H7 (cell line): Measurements from ENCODE around the gene ANOS1. TPM values are rescaled to one million over a fixed set of nuclear protein-coding genes. Genes with fewer than 3 reads are reported as not detected.

Experiments
- DNase-seq: peaks from one replicate; pipeline ENCODE4 v3.0.0; 2012
- H3K27me3 ChIP-seq: 2 replicates; pipeline ENCODE4 v1.6.0; 2011; ENCODE audit warnings: mild to moderate bottlenecking, low read length; ENCODE audit not compliant: control insufficient read depth, insufficient read depth
- H3K36me3 ChIP-seq: replicated peaks from 2 replicates; pipeline ENCODE4 v1.5.1; 2011; ENCODE audit warnings: low read length; ENCODE audit not compliant: control insufficient read depth, insufficient read depth
- H3K4me3 ChIP-seq: 2 replicates; pipeline ENCODE4 v1.5.1; 2011; ENCODE audit warnings: low read depth, mild to moderate bottlenecking, control low read depth, low read length, moderate library complexity; ENCODE audit not compliant: insufficient read depth
- total RNA-seq: library from RNA; depleted of rRNA; stranded (reverse); fragments of >200 nt; shearing (Covaris generic); gene quantifications from 2 replicates; pipeline ENCODE4 v1.2.3, GENCODE V29; 2014

Gene ANOS1
- total RNA-seq, 1 experiment from 2014 or later: 70.8 TPM

DNA sequence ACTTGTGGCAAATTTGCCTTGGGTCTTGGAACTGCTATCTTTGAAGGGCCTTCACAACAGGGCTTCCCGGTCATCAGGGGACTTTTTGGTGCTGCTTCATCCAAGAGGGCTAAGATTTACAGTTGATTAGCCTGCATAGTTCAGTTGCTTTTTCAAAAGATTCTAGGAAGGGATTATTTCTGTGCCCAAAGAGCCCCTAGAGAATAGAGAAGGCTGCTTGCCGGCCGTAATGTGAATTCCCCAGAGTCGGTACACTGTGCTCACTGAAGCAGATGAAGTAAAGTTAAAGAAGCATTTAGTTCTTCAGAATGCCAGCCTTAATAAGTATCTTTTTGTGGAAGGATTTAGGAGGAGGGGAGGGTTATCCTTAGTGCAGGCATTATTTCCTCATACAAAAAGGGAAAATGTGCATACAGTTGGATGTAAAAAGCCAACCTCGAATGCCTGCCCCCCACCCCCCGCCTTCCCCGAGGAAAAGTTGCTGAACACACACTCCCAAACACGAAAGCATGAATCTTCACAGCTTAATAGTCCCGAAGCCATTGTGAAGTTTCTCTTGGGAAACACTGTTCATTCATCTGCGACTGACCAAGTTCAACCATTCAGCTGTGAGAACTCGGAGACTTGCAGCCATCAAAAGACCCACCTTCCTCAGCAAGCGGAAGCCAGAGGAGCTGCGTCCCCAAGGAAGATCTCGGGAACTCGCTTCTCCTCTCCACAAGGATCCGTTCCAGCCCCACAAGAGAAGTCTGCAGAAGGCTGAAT lies 47.6 kb downstream of the ANOS1 start:
- H3K4me3 ChIP-seq: no peak overlapping the region
- H3K27me3 ChIP-seq: no peaks in the 10 kb centered on the region
- no peaks in the 10 kb centered on the region for H3K36me3 ChIP-seq
- no peak for DNase-seq

DNA sequence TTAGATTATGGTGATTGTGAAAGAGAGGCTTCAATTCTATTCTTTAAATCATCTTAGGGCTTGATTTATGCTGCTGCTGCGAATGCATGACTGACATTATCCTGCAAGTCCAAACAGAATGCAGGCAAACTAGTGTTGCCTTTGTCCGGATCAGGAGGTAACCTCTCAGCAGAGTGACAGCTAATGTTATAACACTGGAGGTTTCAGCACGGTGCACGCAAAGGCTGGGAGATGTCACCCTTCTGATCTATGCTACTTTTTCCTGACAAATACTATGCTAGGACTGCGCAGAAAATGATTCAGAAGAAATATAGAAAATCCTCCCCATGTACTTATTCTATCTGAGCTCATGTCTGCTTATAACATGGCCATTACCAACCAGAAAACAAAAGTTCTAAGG lies 48.2 kb downstream of the ANOS1 start:
- Histone ChIP-seq H3K36me3 (no peaks in the 10 kb centered on the region), H3K27me3 (no peaks in the 10 kb centered on the region), H3K4me3 (no peak overlapping the region)
- no peak for DNase-seq

DNA sequence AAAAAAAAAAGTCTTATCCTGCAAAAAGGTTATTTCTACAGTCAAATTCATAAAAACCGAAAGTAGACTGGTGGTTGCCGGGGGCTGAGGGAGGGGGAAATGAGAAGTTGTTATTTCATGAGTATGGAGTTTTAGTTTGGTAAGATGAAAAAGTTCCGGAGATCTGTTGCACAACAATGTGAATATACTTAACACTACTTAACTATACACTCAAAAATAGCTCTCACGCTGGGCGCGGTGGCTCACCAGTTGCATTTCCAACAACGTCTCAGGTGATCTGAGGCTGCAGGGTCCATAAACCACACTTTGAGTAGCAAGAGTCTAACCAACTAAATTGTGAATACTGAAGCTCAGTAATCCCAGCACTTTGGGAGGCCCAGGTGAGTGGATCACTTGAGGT lies 52.4 kb downstream of the ANOS1 start:
- DNase-seq: no peak
- Histone ChIP-seq H3K27me3 (no peaks in the 10 kb centered on the region), H3K36me3 (no peaks in the 10 kb centered on the region), H3K4me3 (no peak overlapping the region)

DNA sequence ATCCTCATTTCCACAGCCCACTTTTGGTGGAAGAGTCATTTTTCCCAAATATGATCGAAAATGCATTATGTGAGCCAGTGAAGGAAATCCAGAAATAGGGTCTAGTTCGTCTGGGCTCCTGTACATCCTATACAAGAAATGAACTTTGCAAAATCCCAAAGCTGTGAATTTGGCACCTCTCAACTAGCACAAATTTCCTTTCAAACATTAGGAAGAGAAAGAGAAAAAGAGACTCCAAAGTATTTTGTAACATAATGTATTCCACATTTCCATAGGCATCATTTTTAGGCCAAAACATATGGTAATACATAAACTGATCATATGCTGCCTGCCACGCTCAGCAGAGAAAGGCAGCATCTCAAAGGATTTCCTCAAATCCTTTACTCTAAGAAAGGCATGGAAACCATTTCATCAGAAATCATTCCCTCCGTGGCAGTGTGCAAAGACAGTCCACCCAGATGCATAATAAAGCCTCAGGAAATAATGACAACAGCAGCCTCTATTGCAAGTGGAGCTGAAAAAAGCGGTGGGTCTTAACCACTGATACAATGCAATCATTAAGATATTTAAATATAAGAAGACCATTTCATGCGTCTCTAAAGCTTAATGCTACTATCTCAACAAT lies 56.8 kb downstream of the ANOS1 start:
- H3K27me3 ChIP-seq: no peaks in the 10 kb centered on the region
- H3K4me3 ChIP-seq: no peak overlapping the region
- no peak for DNase-seq
- H3K36me3 ChIP-seq: no peaks in the 10 kb centered on the region

DNA sequence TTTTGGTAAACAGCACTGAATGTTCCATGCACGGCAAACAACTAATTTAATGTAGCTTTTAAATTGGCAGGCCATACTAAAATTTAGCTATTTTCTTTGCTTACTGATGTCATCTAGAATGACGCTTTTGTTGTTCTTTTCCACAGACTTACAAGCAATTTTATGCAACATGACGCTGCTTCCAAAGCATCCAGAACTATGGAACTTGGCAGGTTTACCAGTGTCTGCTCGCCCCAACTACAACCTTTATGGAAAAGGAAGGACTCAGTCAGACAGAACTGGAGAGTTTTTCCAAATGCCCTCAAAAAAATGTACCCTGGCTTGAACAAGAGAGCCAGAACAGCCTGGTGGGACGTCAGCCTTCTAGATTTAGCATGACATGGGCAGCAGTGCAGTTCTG lies 58.7 kb downstream of the ANOS1 start:
- DNase-seq: no peak
- Histone ChIP-seq H3K4me3 (no peak overlapping the region), H3K27me3 (no peaks in the 10 kb centered on the region), H3K36me3 (no peaks in the 10 kb centered on the region)

DNA sequence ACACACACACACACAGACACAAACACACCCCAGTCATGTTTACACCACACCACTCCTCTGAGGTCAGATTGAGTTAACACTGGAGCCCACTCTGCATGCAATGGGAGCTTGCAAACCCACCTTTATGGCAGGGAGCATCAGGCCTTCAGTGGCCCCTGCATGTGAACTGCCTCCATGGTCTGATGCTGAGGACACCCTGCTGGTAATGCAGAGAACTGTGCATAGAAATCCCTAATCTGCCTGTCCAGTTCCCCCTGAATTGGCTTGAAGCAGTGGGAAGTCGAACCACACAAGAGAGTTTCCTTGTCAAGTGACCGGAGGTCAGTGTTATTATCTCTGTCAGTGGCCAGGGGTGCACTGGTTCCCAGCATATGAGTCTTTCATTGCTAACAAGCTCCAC lies 59.8 kb downstream of the ANOS1 start:
- DNase-seq: no peak
- Histone ChIP-seq H3K36me3 (no peaks in the 10 kb centered on the region), H3K4me3 (no peak overlapping the region), H3K27me3 (no peaks in the 10 kb centered on the region)

DNA sequence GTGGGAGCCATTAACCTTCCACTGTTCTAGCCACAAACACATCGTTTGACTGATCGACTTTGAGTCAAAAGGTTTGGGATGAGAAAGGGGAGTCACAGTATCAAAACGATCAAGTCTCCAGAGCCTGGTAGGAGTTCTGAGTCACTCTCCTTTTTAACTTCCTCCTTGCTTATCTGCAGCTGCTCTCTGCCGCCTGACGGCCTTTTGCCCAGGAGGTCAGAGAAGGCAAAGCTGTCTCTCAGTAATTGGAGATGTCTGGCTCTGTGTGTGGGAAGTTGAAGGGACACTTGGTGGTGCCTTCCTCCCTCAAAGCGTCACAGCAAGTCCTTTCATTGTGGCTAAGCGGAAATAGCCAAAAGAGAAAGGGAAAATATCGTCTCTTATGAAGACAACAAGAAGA lies 63.1 kb downstream of the ANOS1 start:
- Histone ChIP-seq H3K36me3 (no peaks in the 10 kb centered on the region), H3K27me3 (no peaks in the 10 kb centered on the region), H3K4me3 (no peak overlapping the region)
- DNase-seq: no peak

DNA sequence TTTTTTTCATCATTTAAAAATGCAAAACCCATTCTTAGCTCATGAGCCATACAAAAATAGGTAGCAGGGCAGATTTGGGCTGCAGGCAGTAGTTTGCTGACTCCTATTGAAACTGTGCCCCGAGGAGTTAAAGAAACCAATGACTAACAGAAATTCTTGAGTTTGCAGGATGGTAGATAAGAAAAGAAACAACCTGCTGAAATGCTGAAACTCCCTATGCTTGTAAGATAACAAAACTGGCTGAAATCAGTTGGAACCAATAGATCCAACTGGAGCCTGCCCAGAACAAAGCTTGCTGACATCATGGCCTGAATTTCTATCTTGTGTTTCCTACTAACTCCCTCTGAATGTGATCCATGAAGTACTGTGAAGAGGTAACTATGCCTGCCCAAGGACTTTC lies 68.6 kb downstream of the ANOS1 start:
- no peak for DNase-seq
- peaks cover 1% of the 10 kb centered on the region for H3K36me3 ChIP-seq
- no peaks in the 10 kb centered on the region for H3K27me3 ChIP-seq
- H3K4me3 ChIP-seq: no peak overlapping the region

DNA sequence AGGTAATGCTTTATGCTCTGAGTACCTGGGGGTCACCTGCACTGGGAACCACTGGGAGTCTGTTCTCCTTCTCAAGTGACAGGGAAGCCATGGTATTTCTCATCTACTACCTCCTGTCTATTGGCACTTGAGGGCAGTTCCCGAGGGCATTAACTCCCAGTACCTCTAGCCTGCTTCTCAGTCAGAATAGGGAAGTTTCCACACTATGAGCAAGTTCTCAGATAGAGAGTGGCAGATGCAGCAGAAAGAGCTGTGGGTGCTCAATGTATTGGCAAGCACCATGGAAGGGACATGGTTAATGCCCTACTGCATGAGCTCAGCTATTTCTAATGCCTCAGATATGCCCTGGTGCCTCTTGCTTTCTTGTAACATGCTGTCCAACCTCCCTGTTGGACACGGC lies 74.1 kb downstream of the ANOS1 start:
- DNase-seq: no peak
- Histone ChIP-seq H3K36me3 (peaks cover 3% of the 10 kb centered on the region), H3K27me3 (no peaks in the 10 kb centered on the region), H3K4me3 (no peak overlapping the region)

DNA sequence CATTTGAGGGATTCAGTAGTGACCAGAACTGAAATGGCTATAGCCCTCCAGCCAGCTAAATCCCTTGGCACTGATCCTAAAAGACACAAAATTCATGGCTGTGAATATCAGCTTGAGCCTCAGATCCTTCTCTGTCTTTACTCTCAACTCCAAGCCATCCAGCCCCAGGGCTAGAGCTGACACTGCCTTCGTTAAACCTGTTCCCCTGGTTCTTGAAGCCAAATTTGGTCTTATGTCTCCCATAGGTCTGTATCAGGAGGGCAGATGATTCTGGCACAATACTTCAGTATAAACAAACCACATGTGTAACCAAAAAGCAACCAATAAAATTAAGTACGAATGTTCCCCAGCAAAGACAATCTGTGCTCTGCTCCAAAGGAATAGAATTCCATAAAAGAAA lies 78.0 kb downstream of the ANOS1 start:
- no peak for DNase-seq
- no peaks in the 10 kb centered on the region for H3K27me3 ChIP-seq
- H3K36me3 ChIP-seq: peaks cover 1% of the 10 kb centered on the region
- H3K4me3 ChIP-seq: no peak overlapping the region

DNA sequence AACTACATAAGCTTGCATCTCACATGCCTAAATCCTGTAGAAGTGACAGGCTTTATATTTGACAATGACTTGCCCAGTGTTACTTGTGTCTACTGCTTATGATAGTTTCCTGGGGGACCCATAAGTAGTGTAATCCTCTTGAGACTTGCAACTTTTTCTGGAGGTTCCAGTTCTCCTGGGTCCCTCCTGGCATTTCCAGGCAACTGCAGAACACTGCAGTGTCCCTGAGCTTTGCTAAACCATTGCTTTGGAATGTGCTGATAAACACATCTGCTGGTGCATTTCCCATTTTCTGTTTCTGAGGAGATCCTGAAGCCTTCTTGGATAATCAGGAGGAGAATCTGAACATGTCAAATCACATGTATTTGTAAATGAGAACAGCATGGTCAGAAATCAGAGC lies 82.0 kb downstream of the ANOS1 start:
- no peaks in the 10 kb centered on the region for H3K36me3 ChIP-seq
- DNase-seq: no peak
- no peaks in the 10 kb centered on the region for H3K27me3 ChIP-seq
- H3K4me3 ChIP-seq: no peak overlapping the region

DNA sequence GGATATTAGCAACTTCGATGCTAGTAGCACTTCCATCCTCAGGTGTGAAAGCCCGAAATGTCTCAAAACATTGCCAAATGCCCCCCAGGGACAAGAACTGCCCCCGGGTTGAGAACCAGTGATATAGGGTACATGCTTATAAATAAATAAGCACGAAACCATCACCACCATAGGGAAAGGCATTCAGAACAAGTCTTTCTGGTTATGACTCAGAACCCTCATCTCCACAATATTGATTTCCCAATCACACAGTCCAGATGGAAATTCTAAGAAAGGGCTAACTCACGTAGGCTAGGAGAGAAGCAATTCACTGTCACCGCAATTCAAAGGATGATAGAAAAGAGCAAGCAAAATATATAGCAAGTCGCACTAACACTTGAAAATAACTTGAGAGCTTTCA lies 84.8 kb downstream of the ANOS1 start:
- DNase-seq: no peak

DNA sequence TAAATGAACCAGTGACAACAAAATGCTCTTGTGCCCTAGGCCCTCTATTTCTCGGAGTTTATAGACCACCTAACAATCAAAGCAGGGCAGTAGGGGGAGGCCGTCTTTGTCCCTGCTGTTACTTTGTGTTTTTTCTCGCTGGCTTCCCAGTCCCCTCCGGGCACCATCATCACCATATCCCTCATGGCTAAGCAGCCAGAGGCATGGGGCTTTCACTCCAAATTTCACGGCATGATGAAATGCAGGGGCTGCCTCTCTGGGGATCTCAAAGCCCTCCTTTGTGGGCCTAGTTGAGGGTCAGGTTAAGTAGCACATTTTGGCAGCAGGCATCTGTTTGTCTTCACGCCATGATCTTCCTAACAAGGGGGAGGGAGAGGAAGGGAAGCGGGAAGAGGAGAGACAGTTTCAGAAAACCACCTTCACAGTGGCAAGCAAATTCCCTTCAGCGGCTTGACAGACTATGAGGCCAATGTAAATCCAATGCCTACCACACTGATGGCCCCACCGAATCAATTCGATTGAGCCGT lies 91.9 kb downstream of the ANOS1 start:
- Histone ChIP-seq H3K4me3 (no peak overlapping the region), H3K36me3 (no peaks in the 10 kb centered on the region)
- DNase-seq: no peak

More for the DNA sequence above, 84.8 kb downstream of the ANOS1 start:
- no peak overlapping the region for H3K4me3 ChIP-seq
- H3K36me3 ChIP-seq: no peaks in the 10 kb centered on the region
- H3K27me3 ChIP-seq: no peaks in the 10 kb centered on the region

DNA sequence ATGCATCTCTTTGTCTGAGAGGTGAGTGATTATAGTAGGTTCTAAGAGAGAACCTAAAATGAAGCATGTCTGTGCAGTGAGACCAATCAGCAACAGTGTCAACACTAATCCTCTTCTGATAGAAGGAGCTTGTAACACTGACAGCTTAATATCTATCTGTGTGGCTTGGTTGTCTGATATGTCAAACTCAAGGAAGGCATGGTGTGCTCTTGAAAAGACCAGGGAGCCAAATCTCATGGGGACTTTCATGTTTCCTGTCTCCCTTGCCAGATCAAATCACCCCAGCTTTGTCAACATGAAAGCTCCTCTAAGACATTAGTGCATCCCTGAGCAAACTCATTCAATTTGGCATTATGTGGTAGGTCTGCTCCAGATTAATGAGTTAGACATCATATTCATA lies 95.4 kb downstream of the ANOS1 start:
- no peak for DNase-seq
- Histone ChIP-seq H3K36me3 (no peaks in the 10 kb centered on the region), H3K27me3 (no peaks in the 10 kb centered on the region), H3K4me3 (no peak overlapping the region)

More for the DNA sequence above, 91.9 kb downstream of the ANOS1 start:
- no peaks in the 10 kb centered on the region for H3K27me3 ChIP-seq

DNA sequence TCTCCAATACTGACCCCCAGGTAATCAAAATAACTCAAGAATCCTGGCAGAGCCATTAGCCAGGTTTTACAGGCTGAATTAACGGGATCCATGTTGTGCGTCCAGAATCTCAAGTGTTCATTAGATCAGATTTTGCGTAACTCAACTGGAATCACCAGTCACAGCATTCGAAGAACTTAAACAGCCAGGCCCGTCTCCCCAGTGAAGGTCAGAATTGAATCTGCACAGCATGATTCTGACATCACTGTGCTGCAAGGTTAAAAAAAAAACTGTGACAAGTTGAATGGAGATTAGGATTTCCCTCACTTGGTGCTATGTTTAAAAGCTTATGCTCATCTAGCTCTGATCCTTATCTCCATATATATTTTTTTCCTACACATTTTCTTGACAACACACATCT lies 96.1 kb downstream of the ANOS1 start:
- no peaks in the 10 kb centered on the region for H3K27me3 ChIP-seq
- no peak overlapping the region for H3K4me3 ChIP-seq
- no peaks in the 10 kb centered on the region for H3K36me3 ChIP-seq
- DNase-seq: no peak
